Prostate gland (tissue), 2 donors: ENCODE measurements around the gene GPR137B.

Source experiments
- POLR2A ChIP-seq: fragments of 450-650 bp; IDR thresholded peaks from one replicate; pipeline ENCODE4 v1.6.1; 2016; ENCODE audit warnings: antibody characterized with exemption, mild to moderate bottlenecking
- POLR2AphosphoS5 ChIP-seq: sonication (generic); formaldehyde crosslinking; IDR thresholded peaks from one replicate; pipeline ENCODE4 v1.6.1; 2017; ENCODE audit warnings: antibody characterized with exemption
- TF ChIP-seq, protein P1 (sequence below), 4 experiments: fragments of 200-600 bp in 2 of 4; fragments of 450-650 bp in 2 of 4; sonication (generic) in 2 of 4; IDR thresholded peaks; 1 replicate in 3 of 4; 2 replicates in 1 of 4; pipeline ENCODE4 v1.5.1; 2016 to 2019; ENCODE audit warnings: antibody characterized with exemption in 4 of 4, mild to moderate bottlenecking in 2 of 4, moderate library complexity in 2 of 4

DNA sequence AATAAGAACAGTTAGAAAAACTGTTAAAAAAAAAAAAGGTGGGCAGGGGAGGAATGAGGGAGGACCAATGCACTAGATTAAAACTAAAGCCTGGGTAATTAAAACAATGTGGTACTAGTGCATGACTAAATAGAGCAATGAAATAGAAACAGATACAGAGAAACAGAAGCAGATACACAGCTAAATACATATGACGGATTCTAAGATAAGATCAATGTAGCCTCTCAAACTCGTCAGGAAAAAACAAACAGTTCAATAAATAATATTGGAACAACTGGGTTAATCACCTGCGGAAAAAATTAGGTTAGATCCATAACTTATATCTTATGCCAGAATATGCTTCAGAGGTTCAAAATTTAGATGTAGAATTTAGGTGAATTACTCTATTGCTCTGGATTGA, 71.2 kb downstream of the GPR137B start:
- TF ChIP-seq, protein P1, sequence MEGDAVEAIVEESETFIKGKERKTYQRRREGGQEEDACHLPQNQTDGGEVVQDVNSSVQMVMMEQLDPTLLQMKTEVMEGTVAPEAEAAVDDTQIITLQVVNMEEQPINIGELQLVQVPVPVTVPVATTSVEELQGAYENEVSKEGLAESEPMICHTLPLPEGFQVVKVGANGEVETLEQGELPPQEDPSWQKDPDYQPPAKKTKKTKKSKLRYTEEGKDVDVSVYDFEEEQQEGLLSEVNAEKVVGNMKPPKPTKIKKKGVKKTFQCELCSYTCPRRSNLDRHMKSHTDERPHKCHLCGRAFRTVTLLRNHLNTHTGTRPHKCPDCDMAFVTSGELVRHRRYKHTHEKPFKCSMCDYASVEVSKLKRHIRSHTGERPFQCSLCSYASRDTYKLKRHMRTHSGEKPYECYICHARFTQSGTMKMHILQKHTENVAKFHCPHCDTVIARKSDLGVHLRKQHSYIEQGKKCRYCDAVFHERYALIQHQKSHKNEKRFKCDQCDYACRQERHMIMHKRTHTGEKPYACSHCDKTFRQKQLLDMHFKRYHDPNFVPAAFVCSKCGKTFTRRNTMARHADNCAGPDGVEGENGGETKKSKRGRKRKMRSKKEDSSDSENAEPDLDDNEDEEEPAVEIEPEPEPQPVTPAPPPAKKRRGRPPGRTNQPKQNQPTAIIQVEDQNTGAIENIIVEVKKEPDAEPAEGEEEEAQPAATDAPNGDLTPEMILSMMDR (IDR thresholded peaks at IDR 0.05), result no peak
- TF ChIP-seq POLR2A (no peak), POLR2AphosphoS5 (no peak)
